OCI-LY7 (cell line): ENCODE results near the gene SEC24B. TPM values are rescaled to one million over a fixed set of nuclear protein-coding genes. Genes with fewer than 3 reads are reported as not detected.

Experiments
- BruUV-seq: library from RNA; stranded (reverse); fragments of 400-500 nt; replicated peaks from 2 replicates; lab custom pipeline; 2021; lab: Mats Ljungman, UMichigan
- CTCF ChIA-PET: fragments of 300-600 bp; sonication (Branson Sonifier 250); formaldehyde crosslinking; loops from one replicate; lab custom pipeline; 2022; ENCODE audit warnings: antibody characterized with exemption; ENCODE audit not compliant: unreplicated experiment; lab: Charles Lee
- POLR2A ChIA-PET: fragments of 300-600 bp; sonication (Branson Sonifier 250); formaldehyde crosslinking; loops from one replicate; lab custom pipeline; 2022; ENCODE audit warnings: antibody characterized with exemption; lab: Charles Lee
- DNase-seq: peaks from one replicate; pipeline ENCODE4 v3.0.0-alpha.2; 2015; ENCODE audit warnings: low spot score
- H2AFZ ChIP-seq: fragments of 200-600 bp; sonication (generic), shearing (Covaris generic); 2 replicates; pipeline ENCODE4 v1.6.1; 2014; ENCODE audit warnings: mild to moderate bottlenecking, antibody characterized with exemption, low read length, moderate library complexity
- H3K27ac ChIP-seq: fragments of 200-600 bp; sonication (generic); 2 replicates; pipeline ENCODE4 v1.5.1; 2014; ENCODE audit warnings: mixed run types, low read depth, mild to moderate bottlenecking, moderate library complexity, low read length, inconsistent platforms; ENCODE audit not compliant: poor library complexity, severe bottlenecking
- H3K36me3 ChIP-seq: fragments of 200-600 bp; sonication (generic); 2 replicates; pipeline ENCODE4 v1.6.1; 2014; ENCODE audit warnings: mild to moderate bottlenecking, antibody characterized with exemption, low read length, moderate library complexity, mixed read lengths; ENCODE audit not compliant: insufficient read depth
- H3K4me1 ChIP-seq: fragments of 200-600 bp; sonication (generic); 2 replicates; pipeline ENCODE4 v1.5.1; 2014; ENCODE audit warnings: mild to moderate bottlenecking, low read length; ENCODE audit not compliant: insufficient read depth, poor library complexity, severe bottlenecking
- H3K4me2 ChIP-seq: fragments of 200-600 bp; sonication (generic); 2 replicates; pipeline ENCODE4 v1.6.1; 2014; ENCODE audit warnings: mild to moderate bottlenecking, low read length
- H3K4me3 ChIP-seq: fragments of 200-600 bp; sonication (generic); 2 replicates; pipeline ENCODE4 v1.5.1; 2014; ENCODE audit warnings: mild to moderate bottlenecking, low read depth, low read length; ENCODE audit not compliant: poor library complexity, severe bottlenecking
- H3K79me2 ChIP-seq: fragments of 200-600 bp; sonication (generic); 2 replicates; pipeline ENCODE4 v1.6.1; 2016; ENCODE audit warnings: low read depth, mild to moderate bottlenecking, low read length, moderate library complexity, mixed read lengths; ENCODE audit not compliant: insufficient read depth
- H3K9me2 ChIP-seq: fragments of 200-600 bp; sonication (generic); 2 replicates; pipeline ENCODE4 v1.6.1; 2016; ENCODE audit warnings: mild to moderate bottlenecking, low read length, mixed read lengths; ENCODE audit not compliant: insufficient read depth
- H3K9me3 ChIP-seq: fragments of 200-600 bp; sonication (generic); 2 replicates; pipeline ENCODE4 v1.6.1; 2014; ENCODE audit warnings: mild to moderate bottlenecking, mixed run types, low read length, mixed read lengths
- H4K20me1 ChIP-seq: fragments of 200-600 bp; sonication (generic); 2 replicates; pipeline ENCODE4 v1.6.1; 2014; ENCODE audit warnings: mild to moderate bottlenecking, antibody characterized with exemption, low read length, moderate library complexity, mixed read lengths; ENCODE audit not compliant: insufficient read depth
- EZH2phosphoT487 ChIP-seq: fragments of 200-600 bp; sonication (generic); IDR thresholded peaks from 2 replicates; pipeline ENCODE4 v1.6.1; 2018; ENCODE audit warnings: low read depth, borderline replicate concordance, mild to moderate bottlenecking, mixed run types, antibody characterized with exemption, low read length, moderate library complexity, mixed read lengths
- intact Hi-C: fragments of 100-400 bp; cut with micrococcal nuclease; formaldehyde crosslinking; loops from one replicate; pipeline ENCODE4 v1.10.0; 2022; ENCODE audit not compliant: unreplicated experiment
- total RNA-seq, 2 experiments: library from RNA; depleted of rRNA in 1 of 2; stranded (reverse); fragments of >200 nt in 1 of 2; shearing (Covaris generic) in 1 of 2; gene quantifications; 2 replicates each; pipeline ENCODE4 v1.2.3, GENCODE V29; 2014 to 2022
- TF ChIP-seq, protein P1 (sequence below): fragments of 200-600 bp; sonication (generic); conservative IDR thresholded peaks from 2 replicates; pipeline ENCODE4 v1.5.1; 2014; ENCODE audit warnings: mild to moderate bottlenecking, antibody characterized with exemption, low read length, moderate library complexity, mixed read lengths

SEC24B gene
- total RNA-seq, 2 experiments from 2014 or later: 13.1 to 26.3 TPM

DNA sequence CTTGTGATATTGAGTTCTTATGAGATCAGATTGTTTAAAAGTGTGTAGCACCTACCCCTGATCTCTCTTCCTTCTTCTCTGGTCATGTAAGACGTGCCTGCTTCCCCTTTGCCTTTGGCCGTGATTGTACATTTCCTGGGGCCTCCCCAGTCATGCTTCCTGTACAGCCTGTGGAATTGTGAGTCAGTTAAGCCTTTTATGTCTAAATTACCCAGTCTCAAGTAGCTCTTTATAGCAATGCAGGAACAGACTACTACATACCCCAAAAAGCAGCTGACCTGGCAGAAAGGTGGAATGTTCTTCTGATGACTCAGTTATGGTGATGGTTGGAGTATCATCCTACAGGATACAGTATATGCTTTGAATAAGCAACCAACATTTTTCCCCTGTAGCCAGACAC, 115.0 kb downstream of the SEC24B start:
- no TSS peak for BruUV-seq
- POLR2A ChIA-PET: no interaction called here
- TF ChIP-seq, protein P1, sequence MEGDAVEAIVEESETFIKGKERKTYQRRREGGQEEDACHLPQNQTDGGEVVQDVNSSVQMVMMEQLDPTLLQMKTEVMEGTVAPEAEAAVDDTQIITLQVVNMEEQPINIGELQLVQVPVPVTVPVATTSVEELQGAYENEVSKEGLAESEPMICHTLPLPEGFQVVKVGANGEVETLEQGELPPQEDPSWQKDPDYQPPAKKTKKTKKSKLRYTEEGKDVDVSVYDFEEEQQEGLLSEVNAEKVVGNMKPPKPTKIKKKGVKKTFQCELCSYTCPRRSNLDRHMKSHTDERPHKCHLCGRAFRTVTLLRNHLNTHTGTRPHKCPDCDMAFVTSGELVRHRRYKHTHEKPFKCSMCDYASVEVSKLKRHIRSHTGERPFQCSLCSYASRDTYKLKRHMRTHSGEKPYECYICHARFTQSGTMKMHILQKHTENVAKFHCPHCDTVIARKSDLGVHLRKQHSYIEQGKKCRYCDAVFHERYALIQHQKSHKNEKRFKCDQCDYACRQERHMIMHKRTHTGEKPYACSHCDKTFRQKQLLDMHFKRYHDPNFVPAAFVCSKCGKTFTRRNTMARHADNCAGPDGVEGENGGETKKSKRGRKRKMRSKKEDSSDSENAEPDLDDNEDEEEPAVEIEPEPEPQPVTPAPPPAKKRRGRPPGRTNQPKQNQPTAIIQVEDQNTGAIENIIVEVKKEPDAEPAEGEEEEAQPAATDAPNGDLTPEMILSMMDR: no peak
- no peak for TF ChIP-seq EZH2phosphoT487
- no peaks in the 10 kb centered on the region for H3K9me3 ChIP-seq
- no peak overlapping the region for H3K4me3 ChIP-seq
- H4K20me1 ChIP-seq: no peaks in the 10 kb centered on the region
- H3K27ac ChIP-seq: no peak overlapping the region
- H2AFZ ChIP-seq: no peak overlapping the region
- H3K9me2 ChIP-seq: no peaks in the 10 kb centered on the region
- H3K36me3 ChIP-seq: no peaks in the 10 kb centered on the region
- H3K79me2 ChIP-seq: no peaks in the 10 kb centered on the region
- CTCF ChIA-PET: no interaction called here
- H3K4me2 ChIP-seq: no peak overlapping the region
- intact Hi-C loops: no loop called here
- no peak for DNase-seq
- peaks cover 5% of the 10 kb centered on the region for H3K4me1 ChIP-seq

GRCh38 chr4:109552237-109552636, 118.6 kb downstream of the SEC24B start:
- intact Hi-C loops: no loop called here
- no peaks in the 10 kb centered on the region for H3K36me3 ChIP-seq

GRCh38 chr4:109553130-109553529, 119.5 kb downstream of the SEC24B start:
- no TSS peak for BruUV-seq
- Histone ChIP-seq H3K9me2 (no peaks in the 10 kb centered on the region), H3K4me1 (peaks cover 5% of the 10 kb centered on the region), H2AFZ (no peak overlapping the region), H3K36me3 (no peaks in the 10 kb centered on the region), H3K4me2 (no peak overlapping the region), H3K4me3 (no peak overlapping the region), H3K9me3 (no peaks in the 10 kb centered on the region), H3K27ac (no peak overlapping the region), H4K20me1 (no peaks in the 10 kb centered on the region), H3K79me2 (no peaks in the 10 kb centered on the region)
- ChIA-PET CTCF (no interaction called here), POLR2A (no interaction called here)
- intact Hi-C loops: no loop called here
- no peak for TF ChIP-seq EZH2phosphoT487
- TF ChIP-seq, protein P1: no peak
- DNase-seq: no peak

More at GRCh38 chr4:109552237-109552636, 118.6 kb downstream of the SEC24B start:
- H3K9me3 ChIP-seq: no peaks in the 10 kb centered on the region
- BruUV-seq: no TSS peak
- CTCF ChIA-PET: no interaction called here
- H3K4me3 ChIP-seq: no peak overlapping the region
- DNase-seq: no peak
- POLR2A ChIA-PET: interaction anchor here (0.6 to 1.0 kb wide), 4 partner anchors 33 to 451 kb away, joined by 3 to 4 read pairs (median 3); no protein-coding TSS in a partner anchor
- no peak overlapping the region for H3K27ac ChIP-seq
- TF ChIP-seq EZH2phosphoT487: no peak
- TF ChIP-seq, protein P1: peak; percentile 35; the same call in 1 of the 2 replicates
- H3K4me1 ChIP-seq: peaks cover 5% of the 10 kb centered on the region
- H3K79me2 ChIP-seq: no peaks in the 10 kb centered on the region
- no peak overlapping the region for H3K4me2 ChIP-seq
- no peak overlapping the region for H2AFZ ChIP-seq
- no peaks in the 10 kb centered on the region for H3K9me2 ChIP-seq
- no peaks in the 10 kb centered on the region for H4K20me1 ChIP-seq
